IMR-90 (cell line): Measurements from ENCODE around the gene CFP. TPM values are rescaled to one million over a fixed set of nuclear protein-coding genes. Genes with fewer than 3 reads are reported as not detected.
A peak's percentile ranks its signal among the peaks of the same experiment; 100 is the strongest.

Experiments used
- ATAC-seq: fragments of 200-7000 bp; cut with Tn5 transposase; 2 replicates; pipeline ENCODE4 v1.9.1; 2020; ENCODE audit warnings: low read depth, mild to moderate bottlenecking, moderate library complexity
- BruUV-seq: library from RNA; stranded (reverse); fragments of 400-500 nt; replicated peaks from 2 replicates; lab custom pipeline; 2021; lab: Mats Ljungman, UMichigan
- CTCF ChIA-PET: fragments of 300-600 bp; formaldehyde crosslinking; extraction: SDS; loops from one replicate; lab custom pipeline; 2021; ENCODE audit warnings: antibody characterized with exemption; lab: Yijun Ruan, JAX
- POLR2A ChIA-PET: fragments of 300-600 bp; sonication (Branson Sonifier 250); formaldehyde crosslinking; loops from one replicate; lab custom pipeline; 2022; ENCODE audit warnings: antibody characterized with exemption; ENCODE audit not compliant: unreplicated experiment; lab: Charles Lee
- DNase-seq: peaks from one replicate; pipeline ENCODE4 v3.0.0; 2013
- H2AFZ ChIP-seq: replicated peaks from 2 replicates; pipeline ENCODE3; 2013; ENCODE audit warnings: low read length, mild to moderate bottlenecking; ENCODE audit not compliant: poor library complexity
- H2AK5ac ChIP-seq: 2 replicates; pipeline ENCODE4 v1.6.1; 2013; ENCODE audit warnings: low read depth, low read length, inconsistent platforms
- H2AK9ac ChIP-seq: replicated peaks from 2 replicates; pipeline ENCODE3; 2013; ENCODE audit warnings: mild to moderate bottlenecking, low read depth, low read length, moderate library complexity; ENCODE audit not compliant: poor library complexity
- H2BK120ac ChIP-seq: 2 replicates; pipeline ENCODE4 v1.6.1; 2013; ENCODE audit warnings: low read depth, low read length, inconsistent platforms
- H2BK15ac ChIP-seq: 3 replicates; pipeline ENCODE4 v1.6.1; 2013; ENCODE audit warnings: low read depth, low read length, inconsistent platforms
- H2BK20ac ChIP-seq: 2 replicates; pipeline ENCODE4 v1.6.1; 2013; ENCODE audit warnings: low read depth, mild to moderate bottlenecking, inconsistent platforms, low read length, moderate library complexity
- H2BK5ac ChIP-seq: 2 replicates; pipeline ENCODE4 v1.6.1; 2013; ENCODE audit warnings: mild to moderate bottlenecking, low read depth, low read length, inconsistent platforms; ENCODE audit not compliant: poor library complexity, severe bottlenecking
- H3K14ac ChIP-seq: replicated peaks from 2 replicates; pipeline ENCODE4 v1.6.1; 2013; ENCODE audit warnings: low read depth, low read length, inconsistent platforms
- H3K18ac ChIP-seq: 2 replicates; pipeline ENCODE4 v1.6.1; 2013; ENCODE audit warnings: low read depth, low read length, control low read depth
- H3K23ac ChIP-seq: 2 replicates; pipeline ENCODE4 v1.6.1; 2013; ENCODE audit warnings: low read depth, low read length, inconsistent platforms
- H3K27ac ChIP-seq: 2 replicates; pipeline ENCODE4 v1.5.1; 2013; ENCODE audit warnings: mild to moderate bottlenecking, control low read depth, low read length; ENCODE audit not compliant: insufficient read depth
- H3K27me3 ChIP-seq: 2 replicates; pipeline ENCODE4 v1.6.1; 2013; ENCODE audit warnings: low read length; ENCODE audit not compliant: control insufficient read depth, insufficient read depth
- H3K36me3 ChIP-seq: 2 replicates; pipeline ENCODE4 v1.6.1; 2013; ENCODE audit warnings: low read length, mixed read lengths; ENCODE audit not compliant: control insufficient read depth, insufficient read depth
- H3K4ac ChIP-seq: 2 replicates; pipeline ENCODE4 v1.6.1; 2013; ENCODE audit warnings: low read depth, low read length, inconsistent platforms
- H3K4me1 ChIP-seq: 2 replicates; pipeline ENCODE4 v1.6.1; 2013; ENCODE audit warnings: low read length, mixed read lengths; ENCODE audit not compliant: control insufficient read depth, insufficient read depth
- H3K4me2 ChIP-seq: 2 replicates; pipeline ENCODE4 v1.6.1; 2013; ENCODE audit warnings: low read depth, mild to moderate bottlenecking, control low read depth, low read length, moderate library complexity
- H3K4me3 ChIP-seq: 2 replicates; pipeline ENCODE4 v1.5.1; 2013; ENCODE audit warnings: low read depth, mild to moderate bottlenecking, control low read depth, low read length, moderate library complexity; ENCODE audit not compliant: insufficient read depth
- H3K56ac ChIP-seq: 2 replicates; pipeline ENCODE4 v1.6.1; 2013; ENCODE audit warnings: low read length, inconsistent platforms; ENCODE audit not compliant: insufficient read depth; ENCODE audit errors: extremely low read depth
- H3K79me1 ChIP-seq, 2 experiments: 2 replicates each; pipeline ENCODE4 v1.6.1; 2013; ENCODE audit warnings: low read length in 2 of 2, inconsistent platforms in 1 of 2, low read depth in 1 of 2
- H3K9ac ChIP-seq: 2 replicates; pipeline ENCODE4 v1.6.1; 2013; ENCODE audit warnings: low read depth, low read length, control low read depth
- H3K9me1 ChIP-seq: 2 replicates; pipeline ENCODE4 v1.6.1; 2013; ENCODE audit warnings: low read length, inconsistent platforms; ENCODE audit not compliant: insufficient read depth
- H3K9me3 ChIP-seq: 2 replicates; pipeline ENCODE4 v1.6.1; 2013; ENCODE audit warnings: low read length; ENCODE audit not compliant: control insufficient read depth, insufficient read depth
- H4K20me1 ChIP-seq: 2 replicates; pipeline ENCODE4 v1.6.1; 2013; ENCODE audit warnings: low read length, inconsistent platforms; ENCODE audit not compliant: insufficient read depth
- H4K5ac ChIP-seq: 2 replicates; pipeline ENCODE4 v1.6.1; 2013; ENCODE audit warnings: mild to moderate bottlenecking, low read depth, low read length, control low read depth
- H4K8ac ChIP-seq, 2 experiments: 2 replicates each; pipeline ENCODE4 v1.6.1; 2013; ENCODE audit warnings: low read depth in 2 of 2, low read length in 2 of 2, control low read depth in 1 of 2, inconsistent platforms in 1 of 2
- H4K91ac ChIP-seq: 2 replicates; pipeline ENCODE4 v1.6.1; 2013; ENCODE audit warnings: low read depth, low read length, inconsistent platforms; ENCODE audit not compliant: insufficient read depth
- CEBPB ChIP-seq: IDR thresholded peaks from 2 replicates; pipeline ENCODE4 v1.6.1; 2012; ENCODE audit warnings: low read depth, low read length, improper control_type of control experiment
- CHD1 ChIP-seq: IDR thresholded peaks from 2 replicates; pipeline ENCODE4 v1.6.1; 2012; ENCODE audit warnings: low read depth, low read length, improper control_type of control experiment
- MAFK ChIP-seq: IDR thresholded peaks from 2 replicates; pipeline ENCODE4 v1.6.1; 2012; ENCODE audit warnings: low read depth, low read length, improper control_type of control experiment
- NFE2L2 ChIP-seq: fragments of 150-350 bp; IDR thresholded peaks from 2 replicates; pipeline ENCODE4 v1.6.1; 2016; ENCODE audit warnings: low read depth, mild to moderate bottlenecking, low read length
- RCOR1 ChIP-seq: IDR thresholded peaks from 2 replicates; pipeline ENCODE4 v1.6.1; 2012; ENCODE audit warnings: mild to moderate bottlenecking, low read length, improper control_type of control experiment; ENCODE audit not compliant: insufficient replicate concordance
- USF2 ChIP-seq: fragments of 150-350 bp; IDR thresholded peaks from 2 replicates; pipeline ENCODE4 v1.6.1; 2017; ENCODE audit warnings: mild to moderate bottlenecking, antibody characterized with exemption, low read length, low read depth
- WGBS, 2 experiments: methylation state at CpG; one replicate each; pipeline versions ENCODE4 v1.1.5 to v1.1.7; 2013; ENCODE audit warnings: missing lambda C conversion rate in 2 of 2; ENCODE audit not compliant: insufficient read length in 1 of 2; ENCODE audit errors: extremely low coverage in 2 of 2; 5-methylcytosine and 5-hydroxymethylcytosine counted together
- dilution Hi-C: fragments of 300-500 bp; cut with HindIII; formaldehyde crosslinking; loops from one replicate; pipeline ENCODE4 v1.14.3; 2018; ENCODE audit warnings: low sequenced_read_pairs; ENCODE audit not compliant: unreplicated experiment
- in situ Hi-C: fragments of 300-500 bp; cut with MboI; formaldehyde crosslinking; loops from 3 replicates; pipeline ENCODE4 v1.14.3; 2019; ENCODE audit warnings: low sequenced_read_pairs, inconsistent platforms, mixed read lengths
- intact Hi-C: fragments of 100-400 bp; cut with micrococcal nuclease; formaldehyde crosslinking; loops from 2 replicates; pipeline ENCODE4 v1.10.0; 2022
- polyA plus RNA-seq, 3 experiments: library from polyadenylated mRNA; depleted of rRNA; stranded (reverse); fragments of >200 nt; gene quantifications; 2 replicates each; pipeline ENCODE4 v1.2.3, GENCODE V29; 2012; ENCODE audit warnings: low replicate concordance in 1 of 3
- total RNA-seq: library from RNA; depleted of rRNA; stranded (reverse); fragments of >200 nt; gene quantifications from 2 replicates; pipeline ENCODE4 v1.2.3, GENCODE V29; 2012

The CFP gene
- total and polyA plus RNA-seq, 2 of the 4 experiments (the other 2 are of a cell fraction): under 0.01 to 0.14 TPM

- Histone ChIP-seq H3K27me3 (no peaks in the 10 kb centered on the region), H3K4me1 (peaks cover 7% of the 10 kb centered on the region), H3K14ac (no peak overlapping the region), H3K23ac (no peak overlapping the region), H3K79me1 (no peaks in the 10 kb centered on the region), H4K8ac (peak overlapping the region in 1 of 2 experiments; percentile 32; a peak in 1 of 4 replicates), H3K56ac (no peak overlapping the region), H2BK120ac (peak overlapping the region; percentile 5; the same call in 1 of the 2 replicates), H4K20me1 (no peaks in the 10 kb centered on the region), H3K9me3 (peaks cover 3% of the 10 kb centered on the region), H4K5ac (peak overlapping the region; percentile 97), H2BK5ac (peak overlapping the region; percentile 73), H3K4ac (no peak overlapping the region), H3K9ac (no peak overlapping the region), H3K18ac (peak overlapping the region; percentile 99), H2AFZ (no peak overlapping the region), H3K27ac (peak overlapping the region; percentile 99; the same call in 1 of the 2 replicates), H3K4me3 (no peak overlapping the region), H3K4me2 (peak overlapping the region; percentile 83), H3K36me3 (no peaks in the 10 kb centered on the region), H2AK5ac (no peak overlapping the region), H3K9me1 (no peaks in the 10 kb centered on the region; the same call in 1 of the 2 replicates), H2BK15ac (no peak overlapping the region), H2AK9ac (no peak overlapping the region), H2BK20ac (no peak overlapping the region), H4K91ac (no peak overlapping the region)
- dilution Hi-C loops (no loop called here), in situ Hi-C loops (no loop called here), intact Hi-C loops (no loop called here)
- POLR2A ChIA-PET: no interaction called here
- ATAC-seq (peak; percentile 76), DNase-seq (peak; percentile 89)
- BruUV-seq: no TSS peak
- no CpG with 5 or more reads among the region's 1 CpG for WGBS, 2 experiments
- TF ChIP-seq CEBPB (peak; percentile 21; the same call in 1 of the 2 replicates), CHD1 (no peak), MAFK (peak; percentile 38; the same call in 1 of the 2 replicates), RCOR1 (no peak), USF2 (no peak), NFE2L2 (0 out of 2 replicates have a peak, but pooled peaks have one; percentile 17)
- CTCF ChIA-PET: interaction anchor here (0.6 kb wide), 1 partner anchor 47 kb away, joined by 3 read pairs; no protein-coding TSS in a partner anchor
These were observed 33.9 kb downstream of the CFP start for GRCh38 chrX:47595716-47596251.
